ENCODE data around the gene FNIP1. TPM values are rescaled to one million over a fixed set of nuclear protein-coding genes. Genes with fewer than 3 reads are reported as not detected.

Gene FNIP1
- total and polyA plus RNA-seq, 2 of the 8 experiments (the other 6 are each of a cell fraction or from before 2014, with no cell fraction given), result 3.5 to 17.3 TPM

- ChIA-PET CTCF (ENCODE audit: partially characterized antibody) (no interaction called here), POLR2A (ENCODE audit: partially characterized antibody) (no interaction called here)
- peaks cover 0 to 3% (median 0%) of the 10 kb centered on the region in 4 experiments; a peak in 1 of 7 replicates for H3K27me3 ChIP-seq (replicated peaks in 1 of 4; ENCODE audit: control insufficient read depth in 3 of 4, extremely low read depth in 1 of 4, insufficient read depth in 3 of 4, low read length in 3 of 4)
- no peaks in the 10 kb centered on the region for H3K9me3 ChIP-seq (ENCODE audit: insufficient read depth in 2 of 2, low read depth in 1 of 2, low read length in 1 of 2)
- no peak overlapping the region for H4K91ac ChIP-seq (replicated peaks; ENCODE audit: insufficient read length, low read length)
- H2AFZ ChIP-seq (ENCODE audit: low read length), result no peak overlapping the region
- no peak overlapping the region for H2BK120ac ChIP-seq (replicated peaks; ENCODE audit: low read depth, low read length)
- H2BK12ac ChIP-seq (ENCODE audit: low read depth, low read length), result no peak overlapping the region
- H3K14ac ChIP-seq (ENCODE audit: insufficient read length), result no peak overlapping the region
- H3K4me2 ChIP-seq (ENCODE audit: insufficient read depth in 1 of 2, low read depth in 2 of 2, low read length in 2 of 2), result peak overlapping the region; percentile 64 to 78; a peak in 2 of 4 replicates
- no peak overlapping the region for H3K4ac ChIP-seq (replicated peaks; ENCODE audit: insufficient read length, low read depth, low read length)
- H4K5ac ChIP-seq (ENCODE audit: insufficient read length, low read depth, low read length), result no peak overlapping the region
- no peak overlapping the region for H2BK5ac ChIP-seq (ENCODE audit: low read depth, low read length)
- no peak for TF ChIP-seq POLR2A (IDR thresholded peaks at IDR 0.05; ENCODE audit: control extremely low read depth in 1 of 2, low read depth in 2 of 2, low read length in 2 of 2)
- peak; percentile 69; the same call in 1 of the 2 replicates for TF ChIP-seq CEBPB (IDR thresholded peaks at IDR 0.05; ENCODE audit: low read depth, low read length)
- H3K56ac ChIP-seq (replicated peaks; ENCODE audit: insufficient read length, low read depth, low read length), result no peak overlapping the region
- H3K27ac ChIP-seq (ENCODE audit: low read depth, low read length), result no peak overlapping the region
- H3K23me2 ChIP-seq (ENCODE audit: low read depth, low read length), result peaks cover 3% of the 10 kb centered on the region; the same call in 1 of the 2 replicates
- no peak for DNase-seq (ENCODE audit: low read depth in 1 of 2, low spot score in 2 of 2)
- no peak overlapping the region for H4K8ac ChIP-seq (ENCODE audit: extremely low read depth, insufficient read depth, low read length)
- H3K36me3 ChIP-seq (ENCODE audit: control insufficient read depth in 2 of 4, insufficient read depth in 4 of 4, low read length in 3 of 4), result no peaks in the 10 kb centered on the region
- H3K79me1 ChIP-seq (ENCODE audit: low read depth, low read length), result peaks cover 3% of the 10 kb centered on the region; the same call in 1 of the 2 replicates
- H3K9ac ChIP-seq (replicated peaks in 1 of 4; ENCODE audit: extremely low read depth in 1 of 4, low read depth in 3 of 4, low read length in 3 of 4), result no peak overlapping the region
- H2BK20ac ChIP-seq (ENCODE audit: low read length), result no peak overlapping the region
- WGBS, 2 experiments (ENCODE audit: extremely low coverage in 1 of 2, insufficient coverage in 1 of 2, insufficient read length in 1 of 2, insufficient replicate concordance in 2 of 2, low coverage in 1 of 2, low lambda C conversion rate in 2 of 2, missing lambda C conversion rate in 1 of 2), result 93% methylated on average over 6 of the region's 6 CpGs; no CpG with 5 or more reads in 1 of the 2 experiments
- peak overlapping the region in 1 of 4 experiments; percentile 96; a peak in 2 of 8 replicates for H3K4me3 ChIP-seq (ENCODE audit: extremely low read depth in 1 of 4, insufficient read depth in 2 of 4, low read depth in 3 of 4, low read length in 4 of 4)
- no peak overlapping the region for H3K23ac ChIP-seq (ENCODE audit: insufficient read length)
- H2AK5ac ChIP-seq (ENCODE audit: low read depth, low read length), result no peak overlapping the region
- H3K4me1 ChIP-seq (replicated peaks in 1 of 4; ENCODE audit: control insufficient read depth in 3 of 4, insufficient read depth in 4 of 4, low read length in 3 of 4), result 0 out of 7 replicates have a peak, but pooled peaks cover 0 to 1% (median 0%) of the 10 kb centered on the region in 4 experiments
- no peak overlapping the region for H2BK15ac ChIP-seq (ENCODE audit: low read length)
- peaks cover 3 to 6% of the 10 kb centered on the region in 2 experiments for H4K20me1 ChIP-seq (replicated peaks in 1 of 2; ENCODE audit: control insufficient read depth in 1 of 2, insufficient read depth in 2 of 2, low read length in 2 of 2)
- no peak for FAIRE-seq
- peaks cover 6 to 56% of the 10 kb centered on the region in 2 experiments; a peak in 3 of 4 replicates for H3K79me2 ChIP-seq (ENCODE audit: control insufficient read depth in 1 of 2, insufficient read depth in 2 of 2, low read length in 2 of 2)
- H3K18ac ChIP-seq (ENCODE audit: extremely low read depth, low read length), result no peak overlapping the region
Observed at GRCh38 chr5:131795228-131795627, 1.6 kb downstream of the FNIP1 start.
